Measurements from ENCODE around the gene MEI1.
"Not testable (repeated sequence)": the region's sequence is repeated elsewhere in the genome, so short reads cannot be mapped to it uniquely, and the experiment has no call there.

The MEI1 gene

GRCh38 chr22:41664490-41664889, 34.8 kb upstream of the MEI1 start:
- Histone ChIP-seq H3K9ac (ENCODE audit: low read depth, low read length) (no peak overlapping the region), H3K4me1 (ENCODE audit: control insufficient read depth, insufficient read depth, low read length) (no peaks in the 10 kb centered on the region), H3K36me3 (ENCODE audit: control insufficient read depth, insufficient read depth, low read length) (peaks cover 33% of the 10 kb centered on the region), H3K27me3 (ENCODE audit: control insufficient read depth, insufficient read depth, low read length) (no peaks in the 10 kb centered on the region), H3K9me3 (ENCODE audit: control insufficient read depth, insufficient read depth, low read length) (no peaks in the 10 kb centered on the region), H3K4me3 (ENCODE audit: low read depth, low read length) (no peak overlapping the region)

DNA sequence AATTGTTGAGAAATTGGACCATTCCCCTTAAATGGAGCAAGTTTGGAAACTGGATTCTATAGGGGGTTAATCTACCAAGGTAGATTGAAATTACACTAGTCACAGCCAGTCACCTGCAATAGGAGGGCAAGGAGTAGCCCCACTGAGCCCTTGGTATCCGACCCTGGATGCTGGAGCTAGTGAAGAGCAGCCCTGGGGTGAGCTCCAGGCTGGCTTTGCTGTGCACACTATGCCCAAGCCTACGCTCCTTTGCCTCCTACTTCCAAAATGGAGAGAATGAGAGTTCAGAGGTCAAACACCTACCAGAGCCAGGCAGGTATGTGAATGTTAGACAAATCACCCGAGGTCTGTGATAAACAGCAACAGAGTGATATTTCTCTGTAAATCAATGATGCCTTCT, 34.4 kb upstream of the MEI1 start:
- Histone ChIP-seq H3K9ac (ENCODE audit: low read depth, low read length) (no peak overlapping the region), H3K9me3 (ENCODE audit: control insufficient read depth, insufficient read depth, low read length) (no peaks in the 10 kb centered on the region), H3K27me3 (ENCODE audit: control insufficient read depth, insufficient read depth, low read length) (no peaks in the 10 kb centered on the region), H3K4me3 (ENCODE audit: low read depth, low read length) (no peak overlapping the region), H3K4me1 (ENCODE audit: control insufficient read depth, insufficient read depth, low read length) (no peaks in the 10 kb centered on the region), H3K36me3 (ENCODE audit: control insufficient read depth, insufficient read depth, low read length) (peaks cover 28% of the 10 kb centered on the region)

DNA sequence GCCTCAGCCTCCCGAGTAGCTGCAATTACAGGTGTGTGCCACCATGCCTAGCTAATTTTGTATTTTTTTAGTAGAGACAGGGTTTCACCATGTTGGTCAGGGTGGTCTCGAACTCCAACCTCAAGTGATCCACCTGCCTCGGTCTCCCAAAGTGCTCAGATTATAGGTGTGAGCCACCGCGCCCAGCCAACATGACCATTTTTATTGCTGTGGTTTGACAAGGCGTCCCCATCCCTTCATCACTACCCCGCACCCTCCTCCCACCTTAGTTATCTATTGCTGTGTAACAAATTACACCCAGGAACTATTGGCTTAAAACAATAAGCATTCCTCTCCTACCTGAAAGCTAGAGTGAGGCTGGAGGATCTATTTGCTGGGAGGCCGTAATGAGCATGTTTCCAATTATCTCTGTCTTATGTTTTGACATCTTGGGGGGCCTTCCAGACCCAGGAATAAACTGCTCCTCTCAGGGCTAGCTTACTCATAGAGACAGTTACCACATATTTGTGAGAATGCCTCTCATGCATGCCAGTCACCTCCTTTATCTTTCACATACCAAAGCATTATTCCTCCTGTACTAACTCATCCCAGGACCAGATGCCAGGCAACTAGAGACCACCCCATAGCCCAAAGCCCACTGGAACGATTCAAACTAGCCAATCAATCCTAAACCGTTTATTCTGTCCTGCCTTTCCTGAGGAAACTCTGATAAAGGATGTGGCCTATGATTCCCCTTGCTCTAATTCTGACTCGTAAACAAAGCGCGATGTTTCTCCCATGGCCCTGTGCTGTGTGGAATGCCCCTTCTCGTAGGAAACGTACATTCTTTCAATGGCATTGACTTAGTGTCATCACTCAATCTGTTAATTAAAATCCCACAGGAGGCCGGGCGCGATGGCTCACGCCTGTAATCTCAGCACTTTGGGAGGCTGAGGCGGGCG, 30.1 kb upstream of the MEI1 start:
- Histone ChIP-seq H3K4me1 (ENCODE audit: control insufficient read depth, insufficient read depth, low read length) (no peaks in the 10 kb centered on the region), H3K36me3 (ENCODE audit: control insufficient read depth, insufficient read depth, low read length) (no peaks in the 10 kb centered on the region), H3K9me3 (ENCODE audit: control insufficient read depth, insufficient read depth, low read length) (no peaks in the 10 kb centered on the region), H3K9ac (ENCODE audit: low read depth, low read length) (no peak overlapping the region), H3K4me3 (ENCODE audit: low read depth, low read length) (no peak overlapping the region), H3K27me3 (ENCODE audit: control insufficient read depth, insufficient read depth, low read length) (no peaks in the 10 kb centered on the region)

DNA sequence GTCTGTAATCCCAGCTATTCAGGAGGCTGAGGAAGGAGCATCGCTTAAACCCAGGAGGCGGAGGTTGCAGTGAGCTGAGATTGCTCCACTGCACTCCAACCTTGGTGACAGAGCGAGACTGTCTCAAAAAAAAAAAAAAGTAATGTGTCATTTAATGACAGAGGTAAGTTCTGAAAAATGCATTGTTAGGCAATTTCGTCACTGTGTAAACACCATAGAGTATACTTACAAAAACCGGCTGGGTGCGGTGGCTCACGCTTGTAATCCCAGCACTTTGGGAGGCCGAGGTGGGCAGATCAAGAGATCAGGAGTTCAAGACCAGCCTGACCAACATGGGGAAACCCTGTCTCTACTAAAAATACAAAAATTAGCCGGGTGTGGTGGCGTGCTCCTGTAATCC, 27.2 kb upstream of the MEI1 start:
- H3K4me3 ChIP-seq (ENCODE audit: low read depth, low read length); H3K36me3 ChIP-seq (ENCODE audit: control insufficient read depth, insufficient read depth, low read length); H3K9ac ChIP-seq (ENCODE audit: low read depth, low read length); H3K27me3 ChIP-seq (ENCODE audit: control insufficient read depth, insufficient read depth, low read length); H3K9me3 ChIP-seq (ENCODE audit: control insufficient read depth, insufficient read depth, low read length); H3K4me1 ChIP-seq (ENCODE audit: control insufficient read depth, insufficient read depth, low read length): not testable (repeated sequence)

- Histone ChIP-seq H3K9ac (ENCODE audit: low read depth, low read length) (no peak overlapping the region), H3K4me3 (ENCODE audit: low read depth, low read length) (no peak overlapping the region), H3K4me1 (ENCODE audit: control insufficient read depth, insufficient read depth, low read length) (no peaks in the 10 kb centered on the region), H3K36me3 (ENCODE audit: control insufficient read depth, insufficient read depth, low read length) (peaks cover 9% of the 10 kb centered on the region), H3K27me3 (ENCODE audit: control insufficient read depth, insufficient read depth, low read length) (no peaks in the 10 kb centered on the region), H3K9me3 (ENCODE audit: control insufficient read depth, insufficient read depth, low read length) (no peaks in the 10 kb centered on the region)
Observed at GRCh38 chr22:41672780-41673509, 26.4 kb upstream of the MEI1 start.

DNA sequence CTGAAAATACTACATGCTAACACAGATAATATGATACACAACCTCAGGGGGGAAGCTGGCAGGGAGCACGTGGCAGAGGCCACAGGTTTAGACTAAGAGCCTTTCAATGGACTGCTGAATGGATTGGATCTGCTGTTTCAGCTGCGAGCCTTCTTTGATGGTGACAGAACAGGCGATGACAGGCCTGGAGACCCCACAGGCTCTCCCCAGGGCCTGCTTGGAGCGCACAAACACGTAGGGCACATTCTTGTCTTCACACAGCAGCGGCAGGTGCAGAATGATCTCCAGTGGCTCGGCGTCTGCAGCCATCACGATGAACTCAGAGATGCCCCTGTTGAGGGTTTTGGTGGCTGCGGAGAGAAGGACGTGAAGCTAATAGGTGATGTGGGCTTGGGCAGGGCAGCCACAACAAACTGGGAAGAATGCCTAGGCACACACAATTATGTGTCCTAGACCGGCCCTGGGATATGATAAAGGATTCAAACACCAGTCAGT, 24.4 kb upstream of the MEI1 start:
- Histone ChIP-seq H3K9ac (ENCODE audit: low read depth, low read length) (no peak overlapping the region), H3K4me1 (ENCODE audit: control insufficient read depth, insufficient read depth, low read length) (no peaks in the 10 kb centered on the region), H3K9me3 (ENCODE audit: control insufficient read depth, insufficient read depth, low read length) (no peaks in the 10 kb centered on the region), H3K36me3 (ENCODE audit: control insufficient read depth, insufficient read depth, low read length) (peaks cover 15% of the 10 kb centered on the region), H3K27me3 (ENCODE audit: control insufficient read depth, insufficient read depth, low read length) (no peaks in the 10 kb centered on the region), H3K4me3 (ENCODE audit: low read depth, low read length) (no peak overlapping the region)

GRCh38 chr22:41676134-41676533, 23.2 kb upstream of the MEI1 start:
- Histone ChIP-seq H3K27me3 (ENCODE audit: control insufficient read depth, insufficient read depth, low read length) (no peaks in the 10 kb centered on the region), H3K36me3 (ENCODE audit: control insufficient read depth, insufficient read depth, low read length) (peaks cover 15% of the 10 kb centered on the region), H3K9me3 (ENCODE audit: control insufficient read depth, insufficient read depth, low read length) (no peaks in the 10 kb centered on the region), H3K9ac (ENCODE audit: low read depth, low read length) (no peak overlapping the region), H3K4me3 (ENCODE audit: low read depth, low read length) (no peak overlapping the region), H3K4me1 (ENCODE audit: control insufficient read depth, insufficient read depth, low read length) (no peaks in the 10 kb centered on the region)

DNA sequence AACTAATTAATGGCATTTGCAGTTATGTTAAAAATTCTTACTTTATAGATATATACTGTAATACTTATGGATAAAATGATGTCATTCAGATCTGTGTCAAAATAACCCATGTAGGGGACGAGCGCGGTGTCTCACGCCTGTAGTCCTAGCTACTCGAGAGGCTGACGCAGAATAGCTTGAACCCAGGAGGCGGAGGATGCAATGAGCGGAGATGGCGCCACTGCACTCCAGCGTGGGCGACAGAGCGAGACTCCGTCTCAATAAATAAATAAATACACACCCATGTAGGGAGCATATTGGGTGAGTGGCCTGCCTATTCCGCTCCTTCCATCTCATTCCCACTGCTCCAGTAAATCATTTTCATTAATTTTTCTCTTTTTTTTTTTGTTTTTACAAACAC, 17.7 kb upstream of the MEI1 start:
- Histone ChIP-seq H3K9me3 (ENCODE audit: control insufficient read depth, insufficient read depth, low read length) (no peaks in the 10 kb centered on the region), H3K27me3 (ENCODE audit: control insufficient read depth, insufficient read depth, low read length) (no peaks in the 10 kb centered on the region), H3K4me1 (ENCODE audit: control insufficient read depth, insufficient read depth, low read length) (no peaks in the 10 kb centered on the region), H3K36me3 (ENCODE audit: control insufficient read depth, insufficient read depth, low read length) (peaks cover 7% of the 10 kb centered on the region), H3K4me3 (ENCODE audit: low read depth, low read length) (peak overlapping the region; percentile 88), H3K9ac (ENCODE audit: low read depth, low read length) (no peak overlapping the region)

- Histone ChIP-seq H3K36me3 (ENCODE audit: control insufficient read depth, insufficient read depth, low read length) (peaks cover 7% of the 10 kb centered on the region), H3K9ac (ENCODE audit: low read depth, low read length) (peak overlapping the region; percentile 54), H3K4me3 (ENCODE audit: low read depth, low read length) (peak overlapping the region; percentile 88), H3K9me3 (ENCODE audit: control insufficient read depth, insufficient read depth, low read length) (no peaks in the 10 kb centered on the region), H3K27me3 (ENCODE audit: control insufficient read depth, insufficient read depth, low read length) (no peaks in the 10 kb centered on the region), H3K4me1 (ENCODE audit: control insufficient read depth, insufficient read depth, low read length) (peaks cover under 1% of the 10 kb centered on the region)
Observed at GRCh38 chr22:41682033-41682807, 17.1 kb upstream of the MEI1 start.

- H3K36me3 ChIP-seq (ENCODE audit: control insufficient read depth, insufficient read depth, low read length), result peaks cover 7% of the 10 kb centered on the region
Observed at GRCh38 chr22:41683052-41683451, 16.3 kb upstream of the MEI1 start.

GRCh38 chr22:41683616-41684015, 15.7 kb upstream of the MEI1 start:
- H3K27me3 ChIP-seq (ENCODE audit: control insufficient read depth, insufficient read depth, low read length), result no peaks in the 10 kb centered on the region
- H3K4me1 ChIP-seq (ENCODE audit: control insufficient read depth, insufficient read depth, low read length), result peaks cover 6% of the 10 kb centered on the region
- H3K9ac ChIP-seq (ENCODE audit: low read depth, low read length), result no peak overlapping the region
- no peaks in the 10 kb centered on the region for H3K9me3 ChIP-seq (ENCODE audit: control insufficient read depth, insufficient read depth, low read length)
- H3K36me3 ChIP-seq (ENCODE audit: control insufficient read depth, insufficient read depth, low read length), result peaks cover 3% of the 10 kb centered on the region
- no peak overlapping the region for H3K4me3 ChIP-seq (ENCODE audit: low read depth, low read length)

More at GRCh38 chr22:41683052-41683451, 16.3 kb upstream of the MEI1 start:
- peak overlapping the region; percentile 37 for H3K9ac ChIP-seq (ENCODE audit: low read depth, low read length)
- H3K9me3 ChIP-seq (ENCODE audit: control insufficient read depth, insufficient read depth, low read length), result no peaks in the 10 kb centered on the region
- no peaks in the 10 kb centered on the region for H3K27me3 ChIP-seq (ENCODE audit: control insufficient read depth, insufficient read depth, low read length)
- peak overlapping the region; percentile 88 for H3K4me3 ChIP-seq (ENCODE audit: low read depth, low read length)
- peaks cover 6% of the 10 kb centered on the region for H3K4me1 ChIP-seq (ENCODE audit: control insufficient read depth, insufficient read depth, low read length)

Measured in iPS-15b (cell line).